GM23338 (cell line): ENCODE measurements around the gene BOD1L2. TPM values are rescaled to one million over a fixed set of nuclear protein-coding genes. Genes with fewer than 3 reads are reported as not detected.

Experiments
- ATAC-seq: fragments of 200-7000 bp; cut with Tn5 transposase; 3 replicates; pipeline ENCODE4 v1.9.1; 2020
- DNase-seq: peaks from one replicate; pipeline ENCODE4 v3.0.0-alpha.2; 2015; ENCODE audit warnings: low spot score
- H2AFZ ChIP-seq: fragments of 200-600 bp; sonication (generic); 2 replicates; pipeline ENCODE4 v1.8.0; 2016; ENCODE audit warnings: antibody characterized with exemption, mild to moderate bottlenecking, moderate library complexity
- H3F3A ChIP-seq: fragments of 200-600 bp; sonication (generic); replicated peaks from 2 replicates; pipeline ENCODE4 v1.8.0; 2017; ENCODE audit warnings: antibody characterized with exemption, mixed run types, low read depth
- H3K27ac ChIP-seq: fragments of 200-600 bp; sonication (generic); 2 replicates; pipeline ENCODE4 v1.6.1; 2016; ENCODE audit warnings: low read depth
- H3K27me3 ChIP-seq: fragments of 200-600 bp; sonication (generic); 2 replicates; pipeline ENCODE4 v1.8.0; 2016; ENCODE audit warnings: mild to moderate bottlenecking, mixed run types, moderate library complexity; ENCODE audit not compliant: insufficient read depth
- H3K36me3 ChIP-seq: fragments of 200-600 bp; sonication (generic); 2 replicates; pipeline ENCODE4 v1.8.0; 2016; ENCODE audit warnings: mild to moderate bottlenecking; ENCODE audit not compliant: insufficient read depth
- H3K4me1 ChIP-seq: fragments of 200-600 bp; sonication (generic); 2 replicates; pipeline ENCODE4 v1.8.0; 2016; ENCODE audit warnings: mild to moderate bottlenecking, moderate library complexity; ENCODE audit not compliant: insufficient read depth
- H3K4me2 ChIP-seq: fragments of 200-600 bp; sonication (generic); 2 replicates; pipeline ENCODE4 v1.7.1; 2017; ENCODE audit warnings: mixed run types
- H3K4me3 ChIP-seq: fragments of 200-600 bp; sonication (generic); 2 replicates; pipeline ENCODE4 v1.6.1; 2016; ENCODE audit warnings: mixed run types
- H3K79me2 ChIP-seq: fragments of 200-600 bp; sonication (generic); replicated peaks from 2 replicates; pipeline ENCODE4 v1.8.0; 2017; ENCODE audit warnings: mild to moderate bottlenecking; ENCODE audit not compliant: insufficient read depth
- H3K9me2 ChIP-seq: fragments of 200-600 bp; sonication (generic); 2 replicates; pipeline ENCODE4 v1.8.0; 2017; ENCODE audit not compliant: insufficient read depth
- H4K20me1 ChIP-seq: fragments of 200-600 bp; sonication (generic); replicated peaks from 2 replicates; pipeline ENCODE4 v1.8.0; 2017; ENCODE audit warnings: mild to moderate bottlenecking; ENCODE audit not compliant: insufficient read depth
- H3K27ac Mint-ChIP-seq: 2 replicates; pipeline ENCODE4 v1.8.0; 2020; ENCODE audit warnings: inconsistent platforms, mild to moderate bottlenecking, moderate library complexity, mixed read lengths
- H3K27me3 Mint-ChIP-seq: 3 replicates; pipeline ENCODE4 v1.8.0; 2022; ENCODE audit warnings: low read depth, mild to moderate bottlenecking, moderate library complexity, mixed read lengths, inconsistent platforms; ENCODE audit not compliant: insufficient read depth, poor library complexity
- H3K36me3 Mint-ChIP-seq: 3 replicates; pipeline ENCODE4 v1.8.0; 2021; ENCODE audit warnings: low read depth, mild to moderate bottlenecking, inconsistent platforms, moderate library complexity, mixed read lengths
- H3K4me1 Mint-ChIP-seq: 3 replicates; pipeline ENCODE4 v1.8.0; 2020; ENCODE audit warnings: mild to moderate bottlenecking, inconsistent platforms, mixed read lengths
- H3K4me3 Mint-ChIP-seq: 3 replicates; pipeline ENCODE4 v1.8.0; 2021; ENCODE audit warnings: moderate library complexity, mild to moderate bottlenecking, inconsistent platforms, mixed read lengths
- H3K9me3 Mint-ChIP-seq: 3 replicates; pipeline ENCODE4 v1.8.0; 2020; ENCODE audit warnings: moderate library complexity, mild to moderate bottlenecking, inconsistent platforms, mixed read lengths
- CREB1 ChIP-seq: fragments of 250-450 bp; sonication (Bioruptor Pico); IDR thresholded peaks from 2 replicates; pipeline ENCODE4 v1.5.0; 2020; ENCODE audit warnings: low read depth, mild to moderate bottlenecking, moderate library complexity
- CTCF ChIP-seq, 2 experiments: fragments of 200-600 bp in 1 of 2; sonication (generic) in 1 of 2; conservative IDR thresholded peaks; 2 replicates each; pipeline versions ENCODE4 v1.5.1 to v1.6.1; 2016 to 2017; ENCODE audit warnings: antibody characterized with exemption in 2 of 2, low read depth in 2 of 2, mild to moderate bottlenecking in 2 of 2, moderate library complexity in 1 of 2
- EZH2 ChIP-seq: fragments of 200-600 bp; sonication (generic); IDR thresholded peaks from one replicate; pipeline ENCODE4 v1.8.0; 2017; ENCODE audit warnings: antibody characterized with exemption, mild to moderate bottlenecking, low read depth; ENCODE audit not compliant: unreplicated experiment
- EZH2phosphoT487 ChIP-seq: fragments of 200-600 bp; sonication (generic); IDR thresholded peaks from one replicate; pipeline ENCODE4 v1.8.1; 2018; ENCODE audit warnings: antibody characterized with exemption; ENCODE audit not compliant: unreplicated experiment
- JUNB ChIP-seq: IDR thresholded peaks from one replicate; pipeline ENCODE4 v1.6.1; 2016; ENCODE audit warnings: antibody characterized with exemption; ENCODE audit not compliant: unreplicated experiment
- NANOG ChIP-seq: IDR thresholded peaks from 2 replicates; pipeline ENCODE4 v1.6.1; 2016; ENCODE audit warnings: antibody characterized with exemption, borderline replicate concordance
- POLR2AphosphoS5 ChIP-seq: IDR thresholded peaks from 2 replicates; pipeline ENCODE4 v1.6.1; 2016; ENCODE audit warnings: antibody characterized with exemption, low read depth
- REST ChIP-seq: IDR thresholded peaks from one replicate; pipeline ENCODE4 v1.6.1; 2018; ENCODE audit warnings: antibody characterized with exemption; ENCODE audit not compliant: unreplicated experiment
- polyA plus RNA-seq: library from polyadenylated mRNA; unstranded; fragments of >200 nt; fragmentation: Nextera tagmentation; extraction: Ambion mirVana; gene quantifications from 2 replicates; pipeline ENCODE4 v1.2.1, GENCODE V29; 2016
- total RNA-seq: library from RNA; depleted of rRNA; stranded (reverse); fragments of >200 nt; shearing (Covaris generic); gene quantifications from 2 replicates; pipeline ENCODE4 v1.2.3, GENCODE V29; 2014
- TF ChIP-seq, protein P1 (sequence below): IDR thresholded peaks from 2 replicates; pipeline ENCODE4 v1.6.1; 2016; ENCODE audit warnings: antibody characterized with exemption

BOD1L2 gene
- total and polyA plus RNA-seq, 2 experiments from 2014 or later = 0.11 TPM; not detected in 1

GRCh38 chr18:57122936-57123510 is 23.9 kb upstream of the BOD1L2 start:
- no peaks in the 10 kb centered on the region for H3K36me3 ChIP-seq
- TF ChIP-seq JUNB = no peak
- no peak for TF ChIP-seq NANOG
- no peak for TF ChIP-seq REST
- 0 out of 4 replicates have a peak, but pooled peaks of 1 of the 2 experiments have one; percentile 13 for TF ChIP-seq CTCF (conservative IDR thresholded peaks at IDR 0.05; ENCODE audit: low read depth in 2 of 2)
- H3K79me2 ChIP-seq = no peaks in the 10 kb centered on the region
- 0 out of 2 replicates have a peak, but pooled peaks cover 3% of the 10 kb centered on the region for H3F3A ChIP-seq
- ATAC-seq = peak; percentile 26
- Mint-ChIP-seq H3K9me3 (no peaks in the 10 kb centered on the region), H3K4me1 (peaks cover 23% of the 10 kb centered on the region), H3K27ac (no peak overlapping the region), H3K4me3 (peak overlapping the region; percentile 77), H3K36me3 (no peaks in the 10 kb centered on the region), H3K27me3 (peaks cover 1% of the 10 kb centered on the region)
- H3K4me1 ChIP-seq = peaks cover 29% of the 10 kb centered on the region
- H3K27me3 ChIP-seq = no peaks in the 10 kb centered on the region
- H3K4me3 ChIP-seq = peak overlapping the region; percentile 1; the same call in 1 of the 2 replicates
- peak overlapping the region; percentile 79 for H3K4me2 ChIP-seq
- H2AFZ ChIP-seq = peak overlapping the region; percentile 63
- H3K9me2 ChIP-seq = peaks cover 27% of the 10 kb centered on the region
- DNase-seq = peak; percentile 36
- H4K20me1 ChIP-seq = no peaks in the 10 kb centered on the region
- H3K27ac ChIP-seq = peak overlapping the region; percentile 5

DNA sequence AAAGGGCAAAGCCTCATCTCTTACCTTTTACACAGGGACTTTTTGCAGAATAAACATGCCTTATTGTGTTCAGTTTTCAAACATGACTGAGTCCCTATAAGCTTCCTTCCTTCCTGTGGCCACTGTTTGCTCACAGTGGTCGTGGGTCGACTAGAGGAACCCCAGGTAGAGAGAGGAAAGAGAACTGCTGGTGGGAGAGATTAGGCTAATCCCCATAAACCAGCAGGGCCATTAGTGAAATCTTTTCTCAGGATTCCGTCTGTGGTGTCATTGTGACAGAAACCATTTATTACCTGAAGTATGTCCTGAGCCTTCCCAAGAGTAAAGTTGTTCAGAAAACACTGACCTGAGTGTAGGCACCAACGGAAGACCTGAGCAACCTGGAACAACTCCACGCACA is 21.3 kb upstream of the BOD1L2 start:
- no peaks in the 10 kb centered on the region for H3K27me3 ChIP-seq
- Mint-ChIP-seq H3K27ac (no peak overlapping the region), H3K4me3 (no peak overlapping the region), H3K27me3 (no peaks in the 10 kb centered on the region), H3K9me3 (no peaks in the 10 kb centered on the region), H3K4me1 (peaks cover 22% of the 10 kb centered on the region), H3K36me3 (no peaks in the 10 kb centered on the region)
- no peak overlapping the region for H3K27ac ChIP-seq
- no peak overlapping the region for H3K4me2 ChIP-seq
- no peak overlapping the region for H3K4me3 ChIP-seq
- no peaks in the 10 kb centered on the region for H3K79me2 ChIP-seq
- H3K9me2 ChIP-seq = peaks cover 23% of the 10 kb centered on the region
- DNase-seq = no peak
- peaks cover 29% of the 10 kb centered on the region for H3K4me1 ChIP-seq
- TF ChIP-seq, protein P1, sequence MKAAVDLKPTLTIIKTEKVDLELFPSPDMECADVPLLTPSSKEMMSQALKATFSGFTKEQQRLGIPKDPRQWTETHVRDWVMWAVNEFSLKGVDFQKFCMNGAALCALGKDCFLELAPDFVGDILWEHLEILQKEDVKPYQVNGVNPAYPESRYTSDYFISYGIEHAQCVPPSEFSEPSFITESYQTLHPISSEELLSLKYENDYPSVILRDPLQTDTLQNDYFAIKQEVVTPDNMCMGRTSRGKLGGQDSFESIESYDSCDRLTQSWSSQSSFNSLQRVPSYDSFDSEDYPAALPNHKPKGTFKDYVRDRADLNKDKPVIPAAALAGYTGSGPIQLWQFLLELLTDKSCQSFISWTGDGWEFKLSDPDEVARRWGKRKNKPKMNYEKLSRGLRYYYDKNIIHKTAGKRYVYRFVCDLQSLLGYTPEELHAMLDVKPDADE = no peak
- TF ChIP-seq POLR2AphosphoS5 = no peak
- TF ChIP-seq EZH2phosphoT487 = no peak
- TF ChIP-seq EZH2 = no peak
- TF ChIP-seq REST = no peak
- no peak for TF ChIP-seq CREB1 (CRISPR knock-in tag)
- no peaks in the 10 kb centered on the region for H4K20me1 ChIP-seq
- no peak overlapping the region for H2AFZ ChIP-seq
- no peaks in the 10 kb centered on the region for H3K36me3 ChIP-seq
- no peak for ATAC-seq
- H3F3A ChIP-seq = 0 out of 2 replicates have a peak, but pooled peaks cover 3% of the 10 kb centered on the region
